T-helper 22 cell (primary cell): ENCODE data around the gene ZNF346.
"Not testable (repeated sequence)": the region's sequence is repeated elsewhere in the genome, so short reads cannot be mapped to it uniquely, and the experiment has no call there.

Experiments
- DNase-seq: peaks from one replicate; pipeline ENCODE4 v3.0.0-alpha.2; 2020; ENCODE audit warnings: low read depth

ZNF346 gene

DNA sequence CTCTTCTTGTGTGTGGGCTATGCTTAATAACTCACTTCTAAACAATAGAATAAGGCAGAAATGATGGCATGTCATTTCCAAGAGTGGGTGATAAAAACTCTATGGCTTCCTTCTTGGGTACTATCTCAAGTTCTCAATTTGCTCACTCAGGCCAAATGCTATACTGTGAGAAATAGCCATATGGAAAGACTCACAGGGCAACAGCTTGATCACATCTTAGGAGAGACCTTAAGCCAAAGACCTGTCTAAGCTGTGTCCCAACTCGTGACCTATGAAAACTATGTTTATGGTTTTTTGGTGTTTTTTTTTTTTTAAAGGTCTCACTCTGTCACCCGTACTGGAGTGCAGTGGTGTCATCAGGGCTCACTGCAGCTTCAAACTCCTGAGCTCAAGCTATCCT, 13.8 kb upstream of the ZNF346 start:
- DNase-seq = no peak

DNA sequence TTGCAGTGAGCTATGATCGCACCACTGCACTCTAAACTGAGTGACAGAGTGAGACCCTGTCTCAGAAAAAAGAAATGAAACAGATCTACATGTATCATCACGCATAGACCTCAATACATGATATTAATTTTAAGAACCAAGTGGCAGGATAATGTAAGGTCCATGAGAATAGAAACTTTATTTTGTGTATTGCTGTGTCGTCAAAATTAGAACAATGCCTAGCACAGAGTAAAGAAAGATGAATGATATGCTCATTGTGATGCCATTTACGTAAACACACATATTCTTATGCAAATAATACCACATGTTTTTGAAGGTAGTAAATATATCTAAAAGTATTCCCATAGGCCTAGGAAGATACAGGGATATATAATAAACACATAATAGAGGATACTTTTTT, 12.3 kb upstream of the ZNF346 start:
- no peak for DNase-seq

DNA sequence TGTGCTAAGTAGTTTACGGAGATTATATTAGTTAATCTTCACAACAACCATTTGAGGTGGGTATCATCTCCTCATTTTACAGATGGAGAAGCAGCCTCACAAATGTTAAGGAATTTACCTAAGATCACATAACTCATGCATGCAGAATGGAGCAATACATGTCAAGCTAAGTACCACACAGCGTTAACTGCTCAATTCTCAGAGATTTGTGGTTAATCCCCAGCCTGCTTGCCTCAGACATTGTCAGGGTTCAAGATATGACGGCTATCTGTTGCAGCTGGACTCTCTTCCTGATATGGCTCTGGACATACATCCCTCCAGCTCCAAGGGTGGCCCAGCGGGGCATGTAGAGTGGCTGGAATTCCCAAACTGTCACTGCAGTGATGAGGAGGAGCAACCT, 7.3 kb upstream of the ZNF346 start:
- DNase-seq = no peak

DNA sequence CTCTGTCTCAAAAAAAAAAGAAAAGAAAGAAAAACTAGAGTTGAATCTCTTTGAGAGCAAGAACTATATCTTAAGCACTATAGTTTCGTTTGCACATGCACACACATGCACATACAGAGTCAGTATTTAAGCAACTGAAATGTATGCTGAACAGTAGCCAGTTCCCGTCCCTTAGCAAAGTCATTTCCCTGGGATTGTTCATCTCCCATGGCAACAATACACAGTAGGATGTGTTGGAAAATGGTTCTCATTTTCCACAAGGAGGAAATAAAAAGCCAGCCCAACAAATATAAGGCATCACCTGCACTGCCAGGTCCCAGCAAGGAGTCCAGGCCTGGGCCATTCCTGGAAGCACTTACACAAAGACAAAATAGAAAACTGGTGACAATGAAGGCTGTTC, 4.2 kb upstream of the ZNF346 start:
- DNase-seq = no peak

DNA sequence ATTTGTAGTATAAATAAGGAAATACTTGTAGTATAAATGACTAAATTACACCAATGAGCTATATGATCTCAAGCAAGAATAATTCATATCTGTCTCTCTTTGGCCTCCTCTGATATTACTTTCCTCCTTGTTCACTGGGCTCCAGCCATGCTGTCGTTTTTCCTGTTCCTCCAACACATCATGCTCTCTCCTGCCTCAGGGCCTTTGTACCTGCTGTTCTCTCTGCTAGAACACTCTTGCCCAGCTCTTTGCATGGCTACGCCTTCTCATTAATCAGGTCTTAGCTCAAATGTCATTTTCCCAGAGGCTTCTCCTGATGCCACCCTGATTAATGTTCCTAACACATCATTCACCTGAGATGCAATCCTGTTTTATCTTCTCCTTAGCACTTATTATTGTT, 2.5 kb upstream of the ZNF346 start:
- DNase-seq = no peak

DNA sequence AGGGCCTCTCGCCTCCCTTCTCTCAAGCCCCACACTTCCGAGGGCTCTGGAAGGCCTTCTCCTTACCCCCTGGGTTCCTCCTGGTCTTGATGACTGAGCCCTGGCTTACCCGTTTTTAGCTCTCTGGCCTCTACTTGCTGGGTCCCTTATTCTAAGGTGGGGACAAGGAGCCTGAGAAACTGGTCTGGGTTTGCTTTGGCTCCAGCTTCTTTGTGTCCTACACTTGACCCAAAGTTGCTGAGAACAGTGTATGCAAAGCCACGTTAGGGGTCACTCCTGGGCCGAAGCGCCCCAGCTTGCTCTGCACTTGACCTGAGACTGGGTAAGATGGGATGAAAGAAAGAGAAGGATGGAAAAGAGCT, 788 bp downstream of the ZNF346 start:
- DNase-seq = no peak

DNA sequence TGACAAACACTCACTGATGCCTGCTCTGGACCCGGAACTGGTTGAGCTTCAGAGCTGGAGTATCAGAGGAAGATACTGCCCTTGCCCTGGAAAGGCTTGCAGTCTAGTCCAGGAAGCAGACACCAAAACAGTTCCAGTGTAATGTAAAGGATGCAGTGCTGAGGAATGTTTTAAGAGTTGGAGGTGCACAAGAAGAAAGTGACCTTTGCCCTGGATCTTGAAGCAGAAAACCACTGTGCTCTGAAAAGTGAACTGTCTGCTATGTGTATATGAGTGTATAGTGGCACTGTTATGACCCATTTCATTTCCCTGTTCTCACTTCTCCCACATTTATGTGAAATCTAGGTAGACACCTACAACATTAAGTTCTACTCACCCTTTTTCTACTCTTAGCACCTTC, 2.1 kb downstream of the ZNF346 start:
- DNase-seq = no peak

DNA sequence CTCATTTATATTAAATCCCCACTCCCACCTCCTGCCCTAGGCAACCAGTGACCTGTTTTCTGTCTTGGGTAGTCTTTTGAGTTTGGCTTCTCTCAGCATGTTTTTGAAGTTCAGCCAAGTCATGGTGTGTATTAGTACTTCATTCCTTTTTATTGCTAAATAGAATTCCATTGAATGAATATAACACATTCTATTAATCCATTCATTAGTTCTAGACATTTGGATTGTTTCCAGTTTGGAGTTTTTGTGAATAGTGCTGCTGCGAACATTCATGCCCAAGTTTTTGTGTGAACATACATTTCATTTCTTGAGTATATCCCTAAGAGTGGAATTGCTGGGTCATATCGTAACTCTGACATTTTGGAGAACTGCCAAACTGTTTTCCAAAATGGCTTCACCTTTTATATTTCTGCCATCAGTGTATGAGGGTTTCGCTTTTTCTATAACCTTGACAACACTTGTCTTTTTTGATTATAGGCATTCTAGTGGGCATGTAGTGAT, 2.7 kb downstream of the ZNF346 start:
- no peak for DNase-seq

DNA sequence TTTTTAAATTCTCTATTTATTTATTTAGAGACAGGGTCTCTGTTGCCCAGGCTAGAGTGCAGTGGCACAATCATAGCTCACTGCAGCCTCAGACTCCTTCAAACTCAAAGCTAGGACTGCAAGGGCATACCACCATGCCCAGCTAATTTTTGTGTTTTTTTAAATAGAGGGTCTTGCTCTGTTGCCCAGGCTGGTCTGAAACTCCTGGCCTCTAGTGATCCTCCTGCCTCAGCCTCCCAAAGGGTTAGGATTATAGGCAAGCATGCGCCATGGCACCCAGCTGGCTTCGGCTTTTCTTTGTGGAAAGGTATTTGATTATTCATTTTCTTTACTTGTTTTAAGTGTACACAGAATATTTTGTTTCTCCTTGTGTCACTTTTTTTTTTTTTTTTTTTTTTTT, 5.2 kb downstream of the ZNF346 start:
- no peak for DNase-seq

DNA sequence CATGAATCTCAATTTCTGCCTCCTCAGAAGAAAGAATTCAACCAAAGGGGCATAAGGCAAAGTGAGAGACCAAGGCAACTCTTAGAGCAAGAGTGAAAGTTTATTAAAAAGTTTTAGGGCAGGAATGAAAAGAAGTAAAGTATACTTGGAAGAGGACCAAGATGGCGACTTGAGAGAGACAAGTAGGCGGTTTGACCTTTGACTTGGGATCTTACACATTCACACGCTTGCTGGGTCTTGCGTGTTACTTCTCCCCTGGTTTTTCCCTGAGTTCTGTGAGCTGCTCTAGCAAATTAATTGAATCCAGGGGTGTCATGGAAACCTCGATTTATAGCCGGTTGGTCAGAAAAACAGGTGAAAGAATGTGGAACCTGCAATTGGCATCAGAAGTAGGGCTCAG, 7.0 kb downstream of the ZNF346 start:
- DNase-seq = no peak

DNA sequence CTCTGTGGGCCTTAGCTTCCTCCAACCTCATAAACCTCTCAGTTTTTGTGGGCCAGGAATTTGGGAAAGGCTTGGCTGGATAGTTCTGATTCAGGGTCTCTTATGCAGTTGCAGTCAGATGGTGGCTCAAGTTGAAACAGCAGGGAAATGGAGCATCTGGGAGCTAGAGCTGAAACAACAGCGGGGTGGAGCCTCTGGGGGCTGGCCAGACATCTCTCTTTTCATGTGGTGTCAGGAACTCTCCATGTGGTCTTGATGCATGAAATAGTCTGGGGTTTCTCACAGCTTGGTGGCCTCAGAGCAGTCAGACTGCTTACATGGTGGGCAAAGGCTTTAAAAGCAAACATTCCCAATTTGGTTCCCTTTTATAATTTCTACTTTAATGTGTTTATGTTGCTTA, 13.5 kb downstream of the ZNF346 start:
- DNase-seq = no peak

DNA sequence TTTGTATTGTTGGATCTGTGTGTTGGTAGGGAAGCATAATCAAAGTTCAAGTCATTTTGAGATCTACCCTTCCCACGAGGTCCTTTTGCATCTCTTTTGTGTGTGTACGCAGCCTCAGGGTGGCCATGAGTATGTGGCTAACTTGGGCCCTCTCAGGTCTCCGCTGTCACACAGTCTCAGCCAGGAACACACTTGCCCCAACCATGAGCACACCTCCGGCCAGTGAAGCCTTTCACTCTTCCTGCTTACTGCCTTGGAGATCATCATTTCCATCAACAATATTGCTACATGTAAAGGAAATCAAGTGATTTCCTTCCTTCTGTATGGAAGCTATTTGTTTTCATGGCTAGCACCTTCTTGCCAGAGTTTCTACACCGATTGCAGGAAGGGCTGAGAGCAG, 13.9 kb downstream of the ZNF346 start:
- DNase-seq = no peak

DNA sequence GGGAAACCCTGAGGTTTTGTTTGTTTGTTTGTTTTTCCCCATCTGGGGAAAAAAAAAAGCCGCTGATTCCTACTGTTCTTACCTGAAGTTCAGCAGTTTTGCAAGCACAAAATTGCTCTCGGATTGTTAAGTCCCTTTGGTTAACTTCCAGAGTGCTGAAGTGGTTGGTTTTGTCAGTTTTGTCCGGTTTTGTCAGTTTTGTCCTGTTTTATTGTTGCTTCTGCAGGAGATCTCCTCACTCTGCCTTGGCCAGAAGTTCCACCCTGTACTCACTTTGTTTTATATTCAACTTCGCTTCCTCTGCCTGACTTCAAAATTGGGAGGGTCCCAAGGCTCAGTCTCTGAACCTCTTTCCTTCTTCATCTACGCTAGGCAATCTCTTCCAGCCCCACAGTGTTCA, 14.4 kb downstream of the ZNF346 start:
- DNase-seq = no peak

DNA sequence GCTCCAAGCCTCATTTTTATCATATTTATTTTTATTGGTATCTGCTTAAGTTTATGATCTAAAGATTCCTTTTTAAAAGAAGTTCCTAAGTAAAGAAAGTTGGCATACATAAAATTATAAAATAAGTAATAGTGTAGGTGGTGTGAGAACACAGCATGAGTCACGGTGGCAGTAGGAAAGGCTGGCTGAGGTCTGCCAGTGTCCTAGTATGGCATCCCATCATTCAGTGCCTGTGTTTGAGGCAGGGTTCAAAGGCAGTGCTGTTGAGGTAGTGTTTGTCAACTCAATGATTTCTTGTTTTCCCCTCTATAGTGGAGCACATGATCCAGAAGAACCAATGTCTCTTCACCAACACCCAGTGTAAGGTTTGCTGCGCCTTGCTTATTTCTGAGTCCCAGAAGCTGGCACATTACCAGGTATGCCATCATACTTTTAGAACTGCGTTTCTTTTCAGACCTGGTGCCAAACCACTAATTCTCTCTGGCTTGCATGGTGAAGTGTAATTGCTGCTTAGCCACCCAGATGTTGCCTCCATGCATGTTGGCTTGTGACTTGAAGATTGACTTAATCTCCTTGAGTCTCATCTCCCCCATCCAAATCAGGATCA, 18.4 kb downstream of the ZNF346 start:
- no peak for DNase-seq

DNA sequence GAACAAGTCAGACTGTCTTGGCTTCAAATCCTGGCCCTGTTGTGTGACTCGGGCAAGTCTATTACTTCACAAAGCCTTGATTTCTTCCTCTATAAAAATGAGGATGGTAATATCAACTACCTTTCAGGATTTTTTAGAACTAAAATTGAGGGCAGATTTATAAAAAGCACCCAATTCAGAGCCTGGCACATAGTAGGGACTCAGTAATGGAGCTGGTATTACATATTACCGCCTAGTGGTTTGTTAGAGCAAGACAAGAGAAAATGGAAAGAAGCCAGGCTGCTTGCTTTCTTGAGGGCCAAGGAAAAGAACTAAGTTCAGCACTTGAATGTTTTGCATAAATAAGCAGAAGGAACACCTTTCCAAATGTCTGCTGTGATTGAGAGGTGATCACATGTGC, 19.4 kb downstream of the ZNF346 start:
- DNase-seq = no peak

DNA sequence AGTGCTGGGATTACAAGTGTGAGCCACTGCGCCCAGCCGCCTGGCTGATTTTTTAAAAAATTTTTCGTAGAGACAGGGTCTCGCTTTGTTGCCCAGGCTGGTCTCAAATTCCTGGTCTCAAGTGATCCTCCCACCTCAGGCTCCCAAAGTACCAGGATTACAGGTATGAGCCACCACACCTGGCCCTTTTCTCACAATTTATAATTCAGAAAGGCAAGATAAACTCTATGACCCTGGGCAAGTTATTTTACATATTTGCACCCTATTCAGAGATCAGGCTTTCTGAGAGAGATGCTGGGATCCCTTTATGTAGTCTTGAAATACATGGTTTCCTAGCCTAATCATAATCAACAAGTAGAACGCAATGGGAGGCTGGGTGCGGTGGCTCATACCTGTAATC, 20.6 kb downstream of the ZNF346 start:
- no peak for DNase-seq

DNA sequence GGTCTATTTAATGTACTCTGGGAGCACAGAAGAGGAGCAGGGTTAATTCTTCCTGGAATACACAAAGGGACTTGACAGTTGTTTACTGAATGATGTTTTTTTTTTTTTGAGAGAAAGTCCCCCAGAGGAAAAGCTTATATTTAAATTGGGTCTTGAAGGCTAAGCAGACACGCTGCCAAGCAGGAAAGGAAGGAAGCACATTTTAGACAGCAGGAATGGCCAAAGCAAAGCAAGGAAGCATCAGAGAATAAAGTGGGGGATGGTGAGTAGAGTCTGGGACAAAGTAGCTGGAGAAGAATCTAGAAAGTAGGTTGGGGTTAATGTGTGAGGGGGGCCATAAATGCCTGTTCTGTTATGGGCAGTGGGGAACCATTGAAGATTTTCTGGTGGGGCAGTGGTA, 21.5 kb downstream of the ZNF346 start:
- DNase-seq = no peak

DNA sequence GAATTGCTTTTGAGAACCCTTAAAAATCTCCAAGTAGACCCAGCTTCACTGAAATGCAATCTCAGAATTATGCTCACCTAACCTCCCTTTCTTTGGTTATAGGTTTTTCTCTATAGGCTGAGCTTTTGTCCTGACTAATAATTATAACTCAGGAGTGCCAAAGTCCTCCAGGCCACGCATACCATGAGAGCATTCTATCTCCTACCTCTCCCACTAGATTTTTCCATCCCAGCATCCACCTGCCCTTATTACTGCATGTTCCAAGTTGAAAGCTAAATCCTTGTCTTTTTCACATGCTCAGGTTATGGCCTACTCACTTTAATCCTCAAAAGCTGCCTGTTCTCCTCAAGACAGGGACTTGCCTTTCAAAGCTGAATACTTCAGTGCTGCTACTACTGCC, 22.1 kb downstream of the ZNF346 start:
- DNase-seq = no peak

DNA sequence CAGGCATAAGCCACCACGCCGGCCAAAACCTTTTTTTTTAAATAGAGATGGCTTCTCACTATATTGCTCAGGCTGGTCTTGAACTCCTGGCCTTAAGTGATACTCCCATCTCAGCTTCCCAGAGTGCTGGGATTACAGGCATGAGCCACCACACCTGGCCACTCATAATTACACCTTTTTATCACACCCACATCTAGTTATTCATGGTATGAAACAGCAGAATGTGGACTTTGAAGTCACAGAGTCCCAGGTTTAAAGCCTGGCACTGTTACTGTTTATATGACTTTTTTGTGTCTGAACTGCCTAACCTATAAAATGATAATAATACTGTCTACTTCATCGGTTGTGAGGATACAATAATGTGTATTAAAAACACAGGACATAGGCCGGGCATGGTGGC, 23.1 kb downstream of the ZNF346 start:
- DNase-seq = no peak

DNA sequence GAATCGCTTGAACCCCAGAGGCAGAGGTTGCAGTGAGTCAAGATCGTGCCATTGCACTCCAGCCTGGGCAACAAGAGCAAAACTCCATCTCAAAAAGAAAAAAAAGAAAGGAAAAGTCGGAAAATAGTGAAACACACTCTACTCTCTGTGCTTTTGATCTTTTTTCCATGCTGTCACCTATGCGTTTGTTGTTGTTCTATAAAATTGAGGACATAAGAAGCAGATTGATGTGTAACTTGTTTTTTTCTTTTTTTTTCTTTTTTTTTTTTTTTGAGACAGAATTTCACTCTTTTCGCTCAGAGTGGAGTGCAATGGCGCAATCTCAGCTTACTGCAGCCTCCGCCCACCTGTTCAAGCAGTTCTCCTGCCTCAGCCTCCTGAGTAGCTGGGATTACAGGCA, 26.0 kb downstream of the ZNF346 start:
- DNase-seq = not testable (repeated sequence)

DNA sequence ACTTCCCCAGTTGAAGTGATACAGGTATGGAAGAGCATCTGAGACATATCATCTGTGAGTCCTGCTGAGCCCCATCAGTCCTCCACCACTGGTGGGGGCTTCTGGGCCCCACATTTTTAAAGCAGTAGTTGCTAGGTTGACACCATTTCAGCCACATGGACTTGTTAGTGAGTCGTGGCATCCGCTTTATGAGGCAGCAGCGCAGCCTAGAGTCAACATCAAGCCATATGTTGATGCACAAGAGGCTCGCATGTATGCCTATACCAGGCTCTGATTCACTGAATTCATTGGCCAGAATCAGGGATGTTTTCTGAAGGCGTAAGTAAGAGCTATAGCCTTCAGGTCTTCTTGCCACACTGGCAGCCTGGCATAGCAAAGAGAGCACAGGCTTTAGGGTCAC, 26.8 kb downstream of the ZNF346 start:
- DNase-seq = no peak

DNA sequence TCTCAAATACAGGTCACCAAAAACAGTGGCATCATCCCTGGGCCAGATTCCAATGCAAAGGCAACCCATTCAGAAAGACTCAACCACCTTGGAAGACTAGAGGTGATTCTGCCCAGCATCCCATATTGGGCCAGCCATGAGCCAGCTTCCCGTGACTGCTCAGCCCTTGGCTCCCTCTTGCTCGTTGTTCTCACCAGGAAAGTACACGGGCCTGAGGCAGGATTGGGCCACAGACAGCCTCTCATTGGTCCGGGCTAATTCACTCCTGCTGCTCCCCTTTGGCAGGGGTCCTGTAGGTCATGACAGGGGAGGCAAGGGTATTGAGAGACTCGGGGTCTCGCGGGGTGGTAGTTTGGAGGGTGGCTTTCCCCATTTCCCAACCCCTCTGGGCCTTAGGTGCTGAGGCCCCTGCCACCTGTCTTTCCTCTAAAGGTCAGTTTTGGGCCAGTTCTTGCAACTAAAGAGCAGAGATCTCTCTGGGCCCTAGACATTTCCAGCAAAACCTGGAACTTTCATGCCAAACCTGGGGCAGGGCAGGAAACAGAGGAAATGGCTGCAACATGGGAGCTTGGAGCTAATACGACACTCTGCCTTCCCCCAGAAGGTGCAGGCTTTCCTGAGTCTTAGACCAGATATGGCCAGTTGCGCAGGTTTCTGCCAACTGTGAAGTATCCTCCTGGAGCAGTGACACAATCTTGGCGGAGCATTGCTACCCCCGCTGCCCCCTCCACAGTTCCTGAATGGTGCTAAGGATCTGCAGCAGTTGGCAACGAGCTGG, 42.2 kb downstream of the ZNF346 start:
- DNase-seq = no peak

DNA sequence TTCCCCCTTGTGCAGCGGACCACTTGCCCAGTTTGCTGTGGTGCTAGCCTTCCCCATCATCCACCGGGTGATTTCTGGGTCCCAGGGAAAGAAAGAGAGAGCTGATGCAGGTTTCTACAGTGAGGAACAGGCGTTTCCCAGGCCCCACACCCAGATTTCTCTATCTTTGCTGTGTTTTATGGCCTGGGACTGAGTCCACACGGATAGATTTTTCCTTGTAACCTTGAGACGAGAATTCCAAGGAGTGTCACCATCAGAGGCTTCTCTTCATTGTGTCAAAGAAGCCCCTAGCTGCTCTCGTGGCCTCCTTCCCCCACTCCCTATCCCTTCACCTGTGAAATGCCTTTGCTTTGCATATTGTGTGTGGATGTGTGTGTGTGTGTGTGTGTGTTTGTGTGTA, 43.0 kb downstream of the ZNF346 start:
- DNase-seq = no peak

DNA sequence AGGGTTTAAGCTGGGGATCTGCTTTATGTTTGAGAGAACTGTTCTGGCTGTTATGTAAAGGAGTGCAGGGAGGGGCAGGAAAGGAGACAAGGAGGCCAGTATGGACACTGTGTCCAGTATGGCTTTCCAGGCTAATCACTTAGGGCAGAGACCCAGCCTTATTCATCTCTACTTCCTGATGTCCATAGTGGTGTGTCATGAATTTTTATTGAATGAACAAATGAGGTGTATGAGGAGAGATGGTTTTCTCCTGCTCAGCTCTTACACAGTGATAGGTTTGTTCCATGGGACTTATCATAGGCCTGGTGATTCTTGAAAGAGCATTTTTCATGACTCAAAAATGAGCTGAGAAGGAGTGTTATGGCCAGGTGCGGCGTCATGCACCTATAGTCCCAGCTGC, 43.7 kb downstream of the ZNF346 start:
- no peak for DNase-seq
